Esophagus muscularis mucosa (tissue), 4 donors: ENCODE data around the gene MAGEC2.

Experiments
- EP300 ChIP-seq: sonication (generic); formaldehyde crosslinking; IDR thresholded peaks from one replicate; pipeline ENCODE4 v1.6.1; 2017; ENCODE audit warnings: antibody characterized with exemption
- POLR2A ChIP-seq: fragments of 450-650 bp; IDR thresholded peaks from one replicate; pipeline ENCODE4 v1.6.1; 2017; ENCODE audit warnings: antibody characterized with exemption, moderate library complexity, mild to moderate bottlenecking, low read depth
- POLR2AphosphoS5 ChIP-seq, 2 donors: sonication (generic); formaldehyde crosslinking; IDR thresholded peaks; one replicate each; pipeline ENCODE4 v1.6.1; 2017; ENCODE audit warnings: antibody characterized with exemption in 2 of 2
- TF ChIP-seq, protein P1 (sequence below), 3 experiments: fragments of 200-600 bp in 2 of 3; fragments of 450-650 bp in 1 of 3; sonication (generic) in 2 of 3; IDR thresholded peaks; one replicate each; pipeline ENCODE4 v1.5.1; 2017 to 2019; ENCODE audit warnings: antibody characterized with exemption in 3 of 3, mild to moderate bottlenecking in 2 of 3, moderate library complexity in 1 of 3

GRCh38 chrX:142204522-142205433 is at the start of gene MAGEC2:
- TF ChIP-seq POLR2A (no peak), POLR2AphosphoS5 (IDR thresholded peaks at IDR 0.05) (no peak), EP300 (no peak)
- TF ChIP-seq, protein P1, sequence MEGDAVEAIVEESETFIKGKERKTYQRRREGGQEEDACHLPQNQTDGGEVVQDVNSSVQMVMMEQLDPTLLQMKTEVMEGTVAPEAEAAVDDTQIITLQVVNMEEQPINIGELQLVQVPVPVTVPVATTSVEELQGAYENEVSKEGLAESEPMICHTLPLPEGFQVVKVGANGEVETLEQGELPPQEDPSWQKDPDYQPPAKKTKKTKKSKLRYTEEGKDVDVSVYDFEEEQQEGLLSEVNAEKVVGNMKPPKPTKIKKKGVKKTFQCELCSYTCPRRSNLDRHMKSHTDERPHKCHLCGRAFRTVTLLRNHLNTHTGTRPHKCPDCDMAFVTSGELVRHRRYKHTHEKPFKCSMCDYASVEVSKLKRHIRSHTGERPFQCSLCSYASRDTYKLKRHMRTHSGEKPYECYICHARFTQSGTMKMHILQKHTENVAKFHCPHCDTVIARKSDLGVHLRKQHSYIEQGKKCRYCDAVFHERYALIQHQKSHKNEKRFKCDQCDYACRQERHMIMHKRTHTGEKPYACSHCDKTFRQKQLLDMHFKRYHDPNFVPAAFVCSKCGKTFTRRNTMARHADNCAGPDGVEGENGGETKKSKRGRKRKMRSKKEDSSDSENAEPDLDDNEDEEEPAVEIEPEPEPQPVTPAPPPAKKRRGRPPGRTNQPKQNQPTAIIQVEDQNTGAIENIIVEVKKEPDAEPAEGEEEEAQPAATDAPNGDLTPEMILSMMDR (IDR thresholded peaks at IDR 0.05), result no peak
